K562 (cell line): ENCODE measurements around the gene LZTR1. TPM values are rescaled to one million over a fixed set of nuclear protein-coding genes. Genes with fewer than 3 reads are reported as not detected.

Source experiments
- ATAC-seq: fragments of 200-7000 bp; cut with Tn5 transposase; 3 replicates; pipeline ENCODE4 v1.9.1; 2020; ENCODE audit warnings: moderate library complexity
- BruUV-seq: library from RNA; stranded (reverse); fragments of 400-500 nt; replicated peaks from 2 replicates; lab custom pipeline; 2021; lab: Mats Ljungman, UMichigan
- CTCF ChIA-PET: fragments of 300-600 bp; formaldehyde crosslinking; extraction: SDS; loops from one replicate; lab custom pipeline; 2021; ENCODE audit warnings: low intra/inter-chr PET ratio; lab: Yijun Ruan, JAX
- POLR2A ChIA-PET: fragments of 300-600, 350-650 bp; sonication (Branson Sonifier 250); formaldehyde crosslinking; extraction: SDS; loops from one replicate; lab custom pipeline; 2021; ENCODE audit warnings: antibody characterized with exemption, inconsistent platforms; lab: Yijun Ruan, JAX
- DNase-seq, 4 experiments: peaks; one replicate each; pipeline versions ENCODE4 v3.0.0 to v3.0.0-alpha.2; 2011 to 2018; ENCODE audit warnings: low spot score in 3 of 4, mixed read lengths in 3 of 4; ENCODE audit errors: extremely low read depth in 1 of 4
- FAIRE-seq: peaks from 2 replicates; lab custom pipeline; 2011; peaks lifted over from hg19 to GRCh38; lab: Jason Lieb, UNC
- H2AFZ ChIP-seq: 2 replicates; pipeline ENCODE4 v1.6.0; 2011; ENCODE audit warnings: low read depth, low read length, control low read depth, inconsistent platforms
- H3K27ac ChIP-seq: fragments of 200-600 bp; 3 replicates; pipeline ENCODE4 v1.8.0; 2011; ENCODE audit warnings: low read depth, mild to moderate bottlenecking, control low read depth, inconsistent platforms, low read length, moderate library complexity, mixed read lengths; ENCODE audit errors: extremely low read depth
- H3K27me3 ChIP-seq, 2 experiments: fragments of 300-600 bp in 1 of 2; 2 replicates in 1 of 2; 3 replicates in 1 of 2; pipeline versions ENCODE4 v1.6.0 to v1.8.0; 2011; ENCODE audit warnings: inconsistent platforms in 2 of 2, low read length in 2 of 2, mild to moderate bottlenecking in 1 of 2, mixed read lengths in 1 of 2, moderate library complexity in 1 of 2; ENCODE audit not compliant: control insufficient read depth in 2 of 2, insufficient read depth in 2 of 2
- H3K36me3 ChIP-seq: fragments of 300-600 bp; 3 replicates; pipeline ENCODE4 v1.8.0; 2011; ENCODE audit warnings: mild to moderate bottlenecking, low read length, inconsistent platforms; ENCODE audit not compliant: control insufficient read depth, insufficient read depth
- H3K4me1 ChIP-seq, 2 experiments: fragments of 200-600 bp in 1 of 2; replicated peaks in 1 of 2; 2 replicates in 1 of 2; 3 replicates in 1 of 2; pipeline versions ENCODE4 v1.5.1 to v1.8.0; 2011; ENCODE audit warnings: inconsistent platforms in 2 of 2, low read length in 2 of 2, mild to moderate bottlenecking in 1 of 2, mixed read lengths in 1 of 2, moderate library complexity in 1 of 2; ENCODE audit not compliant: control insufficient read depth in 2 of 2, insufficient read depth in 2 of 2
- H3K4me2 ChIP-seq: 2 replicates; pipeline ENCODE4 v1.6.1; 2011; ENCODE audit warnings: low read length, control low read depth, inconsistent platforms, mixed read lengths; ENCODE audit not compliant: insufficient read depth
- H3K4me3 ChIP-seq: fragments of 200-600 bp; sonication (generic), shearing (Covaris generic); 2 replicates; pipeline ENCODE4 v1.5.1; 2016; ENCODE audit warnings: control low read depth, inconsistent platforms
- H3K79me2 ChIP-seq: fragments of 200-600 bp; 3 replicates; pipeline ENCODE4 v1.8.0; 2011; ENCODE audit warnings: low read length, inconsistent platforms; ENCODE audit not compliant: control insufficient read depth, insufficient read depth
- H3K9ac ChIP-seq, 2 experiments: 2 replicates each; pipeline versions ENCODE4 v1.6.0 to v1.6.1; 2011; ENCODE audit warnings: low read depth in 2 of 2, low read length in 2 of 2, control low read depth in 1 of 2, inconsistent platforms in 1 of 2, mild to moderate bottlenecking in 1 of 2, mixed read lengths in 1 of 2; ENCODE audit not compliant: insufficient read depth in 1 of 2
- H3K9me1 ChIP-seq: one replicate; pipeline ENCODE4 v1.6.0; 2011; ENCODE audit warnings: inconsistent platforms, mild to moderate bottlenecking, low read length, moderate library complexity; ENCODE audit not compliant: control insufficient read depth, insufficient read depth
- H3K9me3 ChIP-seq: replicated peaks from 2 replicates; pipeline ENCODE4 v1.5.1; 2011; ENCODE audit warnings: low read depth, low read length, inconsistent platforms; ENCODE audit not compliant: control insufficient read depth, insufficient read depth
- H4K20me1 ChIP-seq: replicated peaks from 2 replicates; pipeline ENCODE4 v1.6.1; 2011; ENCODE audit warnings: low read length, inconsistent platforms, mixed read lengths; ENCODE audit not compliant: control insufficient read depth, insufficient read depth
- CREBBP ChIP-seq: IDR thresholded peaks from one replicate; pipeline ENCODE4 v1.6.1; 2012; ENCODE audit warnings: low read depth, mild to moderate bottlenecking, control low read depth, inconsistent platforms, low read length
- FOS ChIP-seq: IDR thresholded peaks from 3 replicates; pipeline ENCODE4 v1.6.1; 2011; ENCODE audit not compliant: insufficient read length; ENCODE audit errors: extremely low read depth
- MECOM ChIP-seq: fragments of 250-450 bp; sonication (Bioruptor Pico); IDR thresholded peaks from 2 replicates; pipeline ENCODE4 v1.8.0; 2022; ENCODE audit warnings: inconsistent platforms
- NFYB ChIP-seq: IDR thresholded peaks from 2 replicates; pipeline ENCODE4 v1.6.1; 2011; ENCODE audit warnings: mild to moderate bottlenecking, moderate library complexity; ENCODE audit not compliant: insufficient read length; ENCODE audit errors: extremely low read depth
- NRF1 ChIP-seq, 2 experiments: fragments of 450-650 bp; IDR thresholded peaks in 1 of 2; conservative IDR thresholded peaks in 1 of 2; 2 replicates each; pipeline ENCODE4 v1.6.1; 2014; ENCODE audit warnings: mild to moderate bottlenecking in 2 of 2
- SAFB ChIP-seq: fragments of 200-400 bp; formaldehyde crosslinking; IDR thresholded peaks from 2 replicates; pipeline ENCODE4 v1.6.1; 2017; ENCODE audit warnings: low read depth, low read length, borderline replicate concordance
- SMC3 ChIP-seq: conservative IDR thresholded peaks from 2 replicates; pipeline ENCODE4 v1.6.1; 2011; ENCODE audit warnings: low read depth, low read length, improper control_type of control experiment; ENCODE audit not compliant: insufficient read depth
- STAT6 ChIP-seq: sonication (generic); formaldehyde crosslinking; IDR thresholded peaks from 2 replicates; pipeline ENCODE4 v1.8.1; 2023; ENCODE audit warnings: mild to moderate bottlenecking, missing genetic modification reagents
- WGBS: fragments of 100-300 bp; shearing (Covaris generic); methylation state at CpG from one replicate; pipeline ENCODE4 v1.1.6; 2016; ENCODE audit warnings: low coverage, mixed read lengths; ENCODE audit not compliant: insufficient coverage; ENCODE audit errors: missing lambda C conversion rate; 5-methylcytosine and 5-hydroxymethylcytosine counted together
- in situ Hi-C: fragments of 300-500 bp; cut with MboI; formaldehyde crosslinking; loops from 4 replicates; pipeline ENCODE4 v1.15.0; 2018; ENCODE audit warnings: inconsistent platforms, mixed read lengths
- intact Hi-C: fragments of 100-400 bp; cut with micrococcal nuclease; formaldehyde crosslinking; loops from 2 replicates; pipeline ENCODE4 v1.14.2; 2022
- polyA plus RNA-seq, 8 experiments: library from polyadenylated mRNA; depleted of rRNA in 4 of 8; stranded (reverse) in 5 of 8; unstranded in 3 of 8; fragments of >200 nt; fragmentation: Nextera tagmentation in 2 of 8; fragmentation: Illumina TruSeq in 1 of 8; extraction: Ambion mirVana in 2 of 8; extraction: Trizol in 1 of 8; gene quantifications; 2 replicates each; pipeline versions ENCODE4 v1.2.1 to v1.2.3, GENCODE V29; 2011 to 2014; ENCODE audit warnings: inconsistent platforms in 1 of 8, missing spikeins in 1 of 8
- total RNA-seq, 7 experiments: library from RNA; depleted of rRNA in 6 of 7; stranded (reverse); fragments of >200 nt in 6 of 7; fragmentation: Illumina TruSeq in 2 of 7; extraction: Trizol in 2 of 7; gene quantifications; 2 replicates each; pipeline versions ENCODE4 v1.2.1 to v1.2.3, GENCODE V29; 2011 to 2021; ENCODE audit warnings: low replicate concordance in 1 of 7
- TF ChIP-seq, protein P1 (sequence below): fragments of 250-450 bp; sonication (Bioruptor Pico); IDR thresholded peaks from 2 replicates; pipeline ENCODE4 v1.8.0; 2022; ENCODE audit warnings: inconsistent platforms
- TF ChIP-seq, protein P2 (sequence below): sonication (generic); formaldehyde crosslinking; IDR thresholded peaks from 2 replicates; pipeline ENCODE4 v1.8.0; 2022; ENCODE audit warnings: missing genetic modification reagents, mild to moderate bottlenecking, borderline replicate concordance
- TF ChIP-seq, protein P3 (sequence below): fragments of 250-450 bp; sonication (Bioruptor Pico); IDR thresholded peaks from 2 replicates; pipeline ENCODE4 v1.4.0; 2020; ENCODE audit warnings: borderline replicate concordance

Gene LZTR1
- total and polyA plus RNA-seq, 9 of the 15 experiments (the other 6 are each of a cell fraction or from before 2014, with no cell fraction given) = 2.2 to 135 (median 63.0) TPM

- H3K9me1 ChIP-seq = peaks cover 39% of the 10 kb centered on the region
- CTCF ChIA-PET = no interaction called here
- no peaks in the 10 kb centered on the region for H3K9me3 ChIP-seq
- no peak overlapping the region for H2AFZ ChIP-seq
- peaks cover 97% of the 10 kb centered on the region for H3K79me2 ChIP-seq
- FAIRE-seq (no peak), DNase-seq (no peak), ATAC-seq (0 out of 3 replicates have a peak, but pooled peaks have one; percentile 1)
- 84% methylated on average over 8 of the region's 8 CpGs for WGBS
- H3K36me3 ChIP-seq = peaks cover 87% of the 10 kb centered on the region
- peak overlapping the region; percentile 56; the same call in 1 of the 2 replicates for H3K4me2 ChIP-seq
- intact Hi-C loops = no loop called here
- no peaks in the 10 kb centered on the region for H3K27me3 ChIP-seq
- TSS peak; percentile 4 for BruUV-seq
- no peak overlapping the region for H3K4me3 ChIP-seq
- H4K20me1 ChIP-seq = peaks cover 93% of the 10 kb centered on the region
- H3K27ac ChIP-seq = no peak overlapping the region
- in situ Hi-C loops = no loop called here
- POLR2A ChIA-PET = interaction anchor here (0.5 to 64.4 kb wide), 10 partner anchors 13 to 1011 kb away, joined by 3 to 1556 read pairs (median 4); partner anchors contain the start of genes AIFM3, CRKL and LZTR1
- no peak overlapping the region for H3K9ac ChIP-seq
- peaks cover 13 to 41% of the 10 kb centered on the region in 2 experiments for H3K4me1 ChIP-seq
- TF ChIP-seq CREBBP = no peak
- TF ChIP-seq, protein P1, sequence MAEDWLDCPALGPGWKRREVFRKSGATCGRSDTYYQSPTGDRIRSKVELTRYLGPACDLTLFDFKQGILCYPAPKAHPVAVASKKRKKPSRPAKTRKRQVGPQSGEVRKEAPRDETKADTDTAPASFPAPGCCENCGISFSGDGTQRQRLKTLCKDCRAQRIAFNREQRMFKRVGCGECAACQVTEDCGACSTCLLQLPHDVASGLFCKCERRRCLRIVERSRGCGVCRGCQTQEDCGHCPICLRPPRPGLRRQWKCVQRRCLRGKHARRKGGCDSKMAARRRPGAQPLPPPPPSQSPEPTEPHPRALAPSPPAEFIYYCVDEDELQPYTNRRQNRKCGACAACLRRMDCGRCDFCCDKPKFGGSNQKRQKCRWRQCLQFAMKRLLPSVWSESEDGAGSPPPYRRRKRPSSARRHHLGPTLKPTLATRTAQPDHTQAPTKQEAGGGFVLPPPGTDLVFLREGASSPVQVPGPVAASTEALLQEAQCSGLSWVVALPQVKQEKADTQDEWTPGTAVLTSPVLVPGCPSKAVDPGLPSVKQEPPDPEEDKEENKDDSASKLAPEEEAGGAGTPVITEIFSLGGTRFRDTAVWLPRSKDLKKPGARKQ = 0 out of 2 replicates have a peak, but pooled peaks have one; percentile 70
- TF ChIP-seq FOS = no peak
- TF ChIP-seq, protein P2, sequence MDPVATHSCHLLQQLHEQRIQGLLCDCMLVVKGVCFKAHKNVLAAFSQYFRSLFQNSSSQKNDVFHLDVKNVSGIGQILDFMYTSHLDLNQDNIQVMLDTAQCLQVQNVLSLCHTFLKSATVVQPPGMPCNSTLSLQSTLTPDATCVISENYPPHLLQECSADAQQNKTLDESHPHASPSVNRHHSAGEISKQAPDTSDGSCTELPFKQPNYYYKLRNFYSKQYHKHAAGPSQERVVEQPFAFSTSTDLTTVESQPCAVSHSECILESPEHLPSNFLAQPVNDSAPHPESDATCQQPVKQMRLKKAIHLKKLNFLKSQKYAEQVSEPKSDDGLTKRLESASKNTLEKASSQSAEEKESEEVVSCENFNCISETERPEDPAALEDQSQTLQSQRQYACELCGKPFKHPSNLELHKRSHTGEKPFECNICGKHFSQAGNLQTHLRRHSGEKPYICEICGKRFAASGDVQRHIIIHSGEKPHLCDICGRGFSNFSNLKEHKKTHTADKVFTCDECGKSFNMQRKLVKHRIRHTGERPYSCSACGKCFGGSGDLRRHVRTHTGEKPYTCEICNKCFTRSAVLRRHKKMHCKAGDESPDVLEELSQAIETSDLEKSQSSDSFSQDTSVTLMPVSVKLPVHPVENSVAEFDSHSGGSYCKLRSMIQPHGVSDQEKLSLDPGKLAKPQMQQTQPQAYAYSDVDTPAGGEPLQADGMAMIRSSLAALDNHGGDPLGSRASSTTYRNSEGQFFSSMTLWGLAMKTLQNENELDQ (CRISPR knock-in tag) = no peak
- no peak for TF ChIP-seq NFYB
- no peak for TF ChIP-seq STAT6 (CRISPR knock-in tag)
- TF ChIP-seq SAFB = no peak
- TF ChIP-seq, protein P3, sequence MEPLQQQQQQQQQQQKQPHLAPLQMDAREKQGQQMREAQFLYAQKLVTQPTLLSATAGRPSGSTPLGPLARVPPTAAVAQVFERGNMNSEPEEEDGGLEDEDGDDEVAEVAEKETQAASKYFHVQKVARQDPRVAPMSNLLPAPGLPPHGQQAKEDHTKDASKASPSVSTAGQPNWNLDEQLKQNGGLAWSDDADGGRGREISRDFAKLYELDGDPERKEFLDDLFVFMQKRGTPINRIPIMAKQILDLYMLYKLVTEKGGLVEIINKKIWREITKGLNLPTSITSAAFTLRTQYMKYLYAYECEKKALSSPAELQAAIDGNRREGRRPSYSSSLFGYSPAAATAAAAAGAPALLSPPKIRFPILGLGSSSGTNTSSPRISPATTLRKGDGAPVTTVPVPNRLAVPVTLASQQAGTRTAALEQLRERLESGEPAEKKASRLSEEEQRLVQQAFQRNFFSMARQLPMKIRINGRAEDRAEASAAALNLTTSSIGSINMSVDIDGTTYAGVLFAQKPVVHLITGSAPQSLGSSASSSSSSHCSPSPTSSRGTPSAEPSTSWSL (CRISPR knock-in tag) = no peak
- TF ChIP-seq SMC3 = no peak
- TF ChIP-seq NRF1 (conservative IDR thresholded peaks at IDR 0.05 in 1 of 2, IDR thresholded peaks at IDR 0.05 in 1 of 2) = 0 out of 4 replicates have a peak, but pooled peaks of 1 of the 2 experiments have one; percentile 1
- TF ChIP-seq MECOM (CRISPR knock-in tag) = peak; percentile 36; the same call in 1 of the 2 replicates
These were observed 44.1 kb upstream of the LZTR1 start for GRCh38 chr22:20937794-20938671.
